Activated CD4-positive, alpha-beta T cell treated with anti-CD3 and anti-CD28 coated beads, Interleukin-2, amount 10 ng/mL, durations not matched to agents 24 days and 14 days (primary cell): ENCODE results near the gene GRIK4. TPM values are rescaled to one million over a fixed set of nuclear protein-coding genes. Genes with fewer than 3 reads are reported as not detected.
"Not testable (repeated sequence)": the region's sequence is repeated elsewhere in the genome, so short reads cannot be mapped to it uniquely, and the experiment has no call there.

Experiments
- DNase-seq: peaks from one replicate; pipeline ENCODE4 v3.0.0; 2022
- H3K27ac Mint-ChIP-seq: one replicate; pipeline ENCODE4 v1.8.0; 2022; ENCODE audit warnings: mild to moderate bottlenecking, mixed read lengths
- H3K27me3 Mint-ChIP-seq: one replicate; pipeline ENCODE4 v1.8.0; 2022; ENCODE audit warnings: mixed read lengths
- H3K36me3 Mint-ChIP-seq: one replicate; pipeline ENCODE4 v1.8.0; 2022; ENCODE audit warnings: low read depth, mild to moderate bottlenecking, mixed read lengths
- H3K4me1 Mint-ChIP-seq: one replicate; pipeline ENCODE4 v1.8.0; 2021; ENCODE audit warnings: mixed read lengths
- H3K4me3 Mint-ChIP-seq: one replicate; pipeline ENCODE4 v1.8.0; 2022; ENCODE audit warnings: mild to moderate bottlenecking, moderate library complexity, mixed read lengths
- H3K9me3 Mint-ChIP-seq: one replicate; pipeline ENCODE4 v1.8.0; 2021; ENCODE audit warnings: mixed read lengths
- intact Hi-C: fragments of 100-400 bp; cut with micrococcal nuclease; formaldehyde crosslinking; loops from one replicate; pipeline ENCODE4 v1.15.1; 2023
- total RNA-seq: library from RNA; stranded (reverse); gene quantifications from 2 replicates; pipeline ENCODE4 v1.2.3, GENCODE V29; 2022

The GRIK4 gene
- total RNA-seq, 1 donor from 2014 or later = 0.09 TPM

GRCh38 chr11:120613264-120614226 is 102.0 kb downstream of the GRIK4 start:
- H3K27me3 Mint-ChIP-seq = peaks cover 2% of the 10 kb centered on the region
- no peaks in the 10 kb centered on the region for H3K36me3 Mint-ChIP-seq
- no peak overlapping the region for H3K4me3 Mint-ChIP-seq
- peaks cover 4% of the 10 kb centered on the region for H3K9me3 Mint-ChIP-seq
- peak overlapping the region; percentile 73 for H3K27ac Mint-ChIP-seq
- intact Hi-C loops = no loop called here
- peaks cover 16% of the 10 kb centered on the region for H3K4me1 Mint-ChIP-seq
- DNase-seq = peak; percentile 54

GRCh38 chr11:120615391-120615790 is 103.8 kb downstream of the GRIK4 start:
- intact Hi-C loops = no loop called here
- Mint-ChIP-seq H3K27ac (no peak overlapping the region), H3K4me1 (peaks cover 16% of the 10 kb centered on the region), H3K36me3 (no peaks in the 10 kb centered on the region), H3K27me3 (no peaks in the 10 kb centered on the region), H3K9me3 (peaks cover 4% of the 10 kb centered on the region), H3K4me3 (no peak overlapping the region)
- DNase-seq = no peak

- Mint-ChIP-seq H3K4me3 (no peak overlapping the region), H3K27me3 (no peaks in the 10 kb centered on the region), H3K9me3 (peaks cover 4% of the 10 kb centered on the region), H3K36me3 (no peaks in the 10 kb centered on the region), H3K27ac (no peak overlapping the region), H3K4me1 (peaks cover 7% of the 10 kb centered on the region)
- DNase-seq = no peak
- intact Hi-C loops = no loop called here
These were observed 106.9 kb downstream of the GRIK4 start for GRCh38 chr11:120618399-120618798.

- intact Hi-C loops = no loop called here
- Mint-ChIP-seq H3K4me1 (no peaks in the 10 kb centered on the region), H3K27me3 (no peaks in the 10 kb centered on the region), H3K36me3 (no peaks in the 10 kb centered on the region), H3K27ac (no peak overlapping the region), H3K4me3 (no peak overlapping the region), H3K9me3 (peaks cover 4% of the 10 kb centered on the region)
- DNase-seq = no peak
These were observed 110.8 kb downstream of the GRIK4 start for GRCh38 chr11:120622189-120622875.

- H3K4me3 Mint-ChIP-seq, H3K27me3 Mint-ChIP-seq, H3K27ac Mint-ChIP-seq, H3K4me1 Mint-ChIP-seq, H3K36me3 Mint-ChIP-seq, H3K9me3 Mint-ChIP-seq, DNase-seq, intact Hi-C loops: not testable (repeated sequence)
These were observed 113.4 kb downstream of the GRIK4 start for GRCh38 chr11:120624992-120625391.

GRCh38 chr11:120625565-120625964 is 114.0 kb downstream of the GRIK4 start:
- Mint-ChIP-seq H3K4me1 (no peaks in the 10 kb centered on the region), H3K27ac (no peak overlapping the region), H3K27me3 (no peaks in the 10 kb centered on the region), H3K36me3 (no peaks in the 10 kb centered on the region), H3K4me3 (no peak overlapping the region), H3K9me3 (no peaks in the 10 kb centered on the region)
- intact Hi-C loops = no loop called here
- DNase-seq = no peak

- Mint-ChIP-seq H3K4me1 (no peaks in the 10 kb centered on the region), H3K27ac (no peak overlapping the region), H3K4me3 (no peak overlapping the region), H3K27me3 (no peaks in the 10 kb centered on the region), H3K36me3 (no peaks in the 10 kb centered on the region), H3K9me3 (no peaks in the 10 kb centered on the region)
- no peak for DNase-seq
- intact Hi-C loops = no loop called here
These were observed 115.2 kb downstream of the GRIK4 start for GRCh38 chr11:120626791-120627190.

- no peaks in the 10 kb centered on the region for H3K27me3 Mint-ChIP-seq
- H3K36me3 Mint-ChIP-seq = no peaks in the 10 kb centered on the region
- H3K9me3 Mint-ChIP-seq = no peaks in the 10 kb centered on the region
- no peak overlapping the region for H3K27ac Mint-ChIP-seq
- intact Hi-C loops = no loop called here
- H3K4me3 Mint-ChIP-seq = no peak overlapping the region
- no peak for DNase-seq
- no peaks in the 10 kb centered on the region for H3K4me1 Mint-ChIP-seq
These were observed 116.0 kb downstream of the GRIK4 start for GRCh38 chr11:120627327-120628163.

- Mint-ChIP-seq H3K27me3 (peaks cover 3% of the 10 kb centered on the region), H3K4me1 (no peaks in the 10 kb centered on the region)
These were observed 118.0 kb downstream of the GRIK4 start for GRCh38 chr11:120629407-120630080.

GRCh38 chr11:120630122-120630521 is 118.6 kb downstream of the GRIK4 start:
- no peaks in the 10 kb centered on the region for H3K4me1 Mint-ChIP-seq
- no peak for DNase-seq
- H3K27ac Mint-ChIP-seq = no peak overlapping the region
- no peaks in the 10 kb centered on the region for H3K36me3 Mint-ChIP-seq
- intact Hi-C loops = loop anchor here (5.0 kb wide), 1 partner anchor 128 kb away; no protein-coding TSS in a partner anchor
- H3K27me3 Mint-ChIP-seq = peaks cover 3% of the 10 kb centered on the region
- no peaks in the 10 kb centered on the region for H3K9me3 Mint-ChIP-seq
- H3K4me3 Mint-ChIP-seq = no peak overlapping the region

More at GRCh38 chr11:120629407-120630080, 118.0 kb downstream of the GRIK4 start:
- H3K36me3 Mint-ChIP-seq = no peaks in the 10 kb centered on the region
- intact Hi-C loops = loop anchor here (5.0 kb wide), 1 partner anchor 127 kb away; no protein-coding TSS in a partner anchor
- H3K27ac Mint-ChIP-seq = no peak overlapping the region
- no peaks in the 10 kb centered on the region for H3K9me3 Mint-ChIP-seq
- H3K4me3 Mint-ChIP-seq = no peak overlapping the region
- no peak for DNase-seq

- Mint-ChIP-seq H3K9me3 (no peaks in the 10 kb centered on the region), H3K4me1 (no peaks in the 10 kb centered on the region), H3K36me3 (no peaks in the 10 kb centered on the region), H3K27ac (no peak overlapping the region), H3K27me3 (peaks cover 3% of the 10 kb centered on the region), H3K4me3 (no peak overlapping the region)
- no peak for DNase-seq
- intact Hi-C loops = loop anchor here (5.0 kb wide), 1 partner anchor 130 kb away; no protein-coding TSS in a partner anchor
These were observed 121.0 kb downstream of the GRIK4 start for GRCh38 chr11:120632579-120632978.

GRCh38 chr11:120633616-120634393 is 122.3 kb downstream of the GRIK4 start:
- H3K4me1 Mint-ChIP-seq = no peaks in the 10 kb centered on the region
- intact Hi-C loops = loop anchor here (5.0 kb wide), 1 partner anchor 132 kb away; no protein-coding TSS in a partner anchor
- DNase-seq = no peak
- peaks cover 3% of the 10 kb centered on the region for H3K27me3 Mint-ChIP-seq
- H3K36me3 Mint-ChIP-seq = no peaks in the 10 kb centered on the region
- no peak overlapping the region for H3K27ac Mint-ChIP-seq
- H3K4me3 Mint-ChIP-seq = no peak overlapping the region
- no peaks in the 10 kb centered on the region for H3K9me3 Mint-ChIP-seq
